Measurements from ENCODE around the gene OR10A2.
"Not testable (repeated sequence)": the region's sequence is repeated elsewhere in the genome, so short reads cannot be mapped to it uniquely, and the experiment has no call there.

The OR10A2 gene

GRCh38 chr11:6882751-6883150 is 19.9 kb downstream of the OR10A2 start:
- in situ Hi-C loops (cut with HindIII; ENCODE audit: low sequenced_read_pairs) = no loop called here

GRCh38 chr11:6887711-6888110 is 24.9 kb downstream of the OR10A2 start:
- in situ Hi-C loops (cut with HindIII; ENCODE audit: low sequenced_read_pairs) = not testable (repeated sequence)

- in situ Hi-C loops (cut with HindIII; ENCODE audit: low sequenced_read_pairs) = no loop called here
Observed at GRCh38 chr11:6888830-6889229, 26.0 kb downstream of the OR10A2 start.

- in situ Hi-C loops (cut with HindIII; ENCODE audit: low sequenced_read_pairs) = no loop called here
Observed at GRCh38 chr11:6889835-6890234, 27.0 kb downstream of the OR10A2 start.

- in situ Hi-C loops (cut with HindIII; ENCODE audit: low sequenced_read_pairs) = no loop called here
Observed at GRCh38 chr11:6892400-6892799, 29.5 kb downstream of the OR10A2 start, which contains the start of gene OR2D2. Gene OR2D2, minus strand, starts transcription at chr11:6892500. Its CDS starts 0 bp downstream, at chr11:6892500.

GRCh38 chr11:6894097-6894496 is 31.2 kb downstream of the OR10A2 start:
- in situ Hi-C loops (cut with HindIII; ENCODE audit: low sequenced_read_pairs) = no loop called here

- in situ Hi-C loops (cut with HindIII; ENCODE audit: low sequenced_read_pairs) = no loop called here
Observed at GRCh38 chr11:6895010-6895409, 32.2 kb downstream of the OR10A2 start.

GRCh38 chr11:6898911-6899310 is 36.1 kb downstream of the OR10A2 start:
- in situ Hi-C loops (cut with HindIII; ENCODE audit: low sequenced_read_pairs) = no loop called here

- in situ Hi-C loops (cut with HindIII; ENCODE audit: low sequenced_read_pairs) = loop anchor here (10.0 kb wide), 1 partner anchor 614 kb away; the partner anchor contains the start of gene PPFIBP2
Observed at GRCh38 chr11:6900327-6900999, 37.6 kb downstream of the OR10A2 start.

- in situ Hi-C loops (cut with HindIII; ENCODE audit: low sequenced_read_pairs) = loop anchor here (10.0 kb wide), 1 partner anchor 610 kb away; the partner anchor contains the start of gene PPFIBP2
Observed at GRCh38 chr11:6904804-6905203, 41.9 kb downstream of the OR10A2 start.

GRCh38 chr11:6911378-6911777 is 48.5 kb downstream of the OR10A2 start:
- in situ Hi-C loops (cut with HindIII; ENCODE audit: low sequenced_read_pairs) = no loop called here

- in situ Hi-C loops (cut with HindIII; ENCODE audit: low sequenced_read_pairs) = no loop called here
Observed at GRCh38 chr11:6911948-6912347, 49.1 kb downstream of the OR10A2 start.

- in situ Hi-C loops (cut with HindIII; ENCODE audit: low sequenced_read_pairs) = no loop called here
Observed at GRCh38 chr11:6919698-6920097, 56.8 kb downstream of the OR10A2 start.

GRCh38 chr11:6920702-6921101 is 57.8 kb downstream of the OR10A2 start, which contains the start of gene OR2D3:
Gene OR2D3, plus strand, starts transcription at chr11:6921002. Its CDS starts 0 bp downstream, at chr11:6921002.
- in situ Hi-C loops (cut with HindIII; ENCODE audit: low sequenced_read_pairs) = no loop called here
